Stimulated activated naive CD8-positive, alpha-beta T cell treated with anti-CD3 and anti-CD28 coated beads, Interleukin-15, Interleukin-2, amounts not matched to agents 100 ng/mL and 50 ng/mL, for 24 hours (primary cell): ENCODE data around the gene HMGN3.

ENCODE experiments used
- H3K27ac Mint-ChIP-seq: one replicate; pipeline ENCODE4 v1.8.0; 2021; ENCODE audit warnings: mild to moderate bottlenecking, mixed read lengths
- H3K27me3 Mint-ChIP-seq: one replicate; pipeline ENCODE4 v1.8.0; 2021; ENCODE audit warnings: mixed read lengths
- H3K36me3 Mint-ChIP-seq: one replicate; pipeline ENCODE4 v1.8.0; 2021; ENCODE audit warnings: low read depth, mixed read lengths
- H3K4me1 Mint-ChIP-seq: one replicate; pipeline ENCODE4 v1.8.0; 2021; ENCODE audit warnings: low read depth, mixed read lengths
- H3K4me3 Mint-ChIP-seq: one replicate; pipeline ENCODE4 v1.8.0; 2021; ENCODE audit warnings: mild to moderate bottlenecking, mixed read lengths
- H3K9me3 Mint-ChIP-seq: one replicate; pipeline ENCODE4 v1.8.0; 2021; ENCODE audit warnings: mixed read lengths

The HMGN3 gene

DNA sequence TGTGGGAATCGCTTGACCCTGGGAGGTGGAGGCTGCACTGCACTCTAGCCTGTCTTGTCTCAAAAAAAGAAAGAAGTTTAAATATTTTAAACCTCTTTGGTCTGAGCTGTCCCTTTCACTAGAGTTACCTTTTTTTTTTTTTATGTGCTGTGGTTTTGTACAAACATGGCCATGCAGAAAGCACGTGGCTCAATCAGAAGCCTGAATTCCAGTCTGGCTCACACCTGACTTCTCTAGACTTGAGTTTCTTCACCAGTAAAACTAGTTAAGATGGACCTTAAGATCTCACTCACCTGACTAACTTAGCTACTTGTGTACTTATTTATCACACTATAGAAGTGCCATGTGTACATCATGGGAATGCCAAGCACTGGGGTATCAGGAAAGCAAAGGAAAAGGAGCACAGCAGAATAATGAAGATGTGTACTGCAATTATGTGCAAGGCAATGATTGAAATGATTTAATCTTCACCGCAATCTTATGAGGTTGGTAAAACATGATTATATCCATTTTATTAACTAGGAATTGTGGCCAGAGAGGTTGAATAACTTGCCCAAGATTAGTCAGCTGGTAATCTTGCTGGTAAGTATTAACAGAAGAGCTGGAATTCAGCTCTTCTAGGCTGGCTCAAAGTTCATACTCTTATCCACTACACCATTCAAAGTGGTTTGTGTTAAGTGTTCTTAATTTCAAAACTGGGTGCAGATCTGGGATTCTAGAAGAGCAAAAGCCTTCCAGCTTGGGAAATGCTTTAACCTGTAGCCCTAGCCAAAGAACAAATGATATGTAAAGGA is 10.7 kb downstream of the HMGN3 start:
- Mint-ChIP-seq H3K27ac (no peak overlapping the region), H3K4me3 (no peak overlapping the region), H3K36me3 (peaks cover 23% of the 10 kb centered on the region), H3K27me3 (no peaks in the 10 kb centered on the region), H3K4me1 (peaks cover 4% of the 10 kb centered on the region), H3K9me3 (peaks cover 3% of the 10 kb centered on the region)

DNA sequence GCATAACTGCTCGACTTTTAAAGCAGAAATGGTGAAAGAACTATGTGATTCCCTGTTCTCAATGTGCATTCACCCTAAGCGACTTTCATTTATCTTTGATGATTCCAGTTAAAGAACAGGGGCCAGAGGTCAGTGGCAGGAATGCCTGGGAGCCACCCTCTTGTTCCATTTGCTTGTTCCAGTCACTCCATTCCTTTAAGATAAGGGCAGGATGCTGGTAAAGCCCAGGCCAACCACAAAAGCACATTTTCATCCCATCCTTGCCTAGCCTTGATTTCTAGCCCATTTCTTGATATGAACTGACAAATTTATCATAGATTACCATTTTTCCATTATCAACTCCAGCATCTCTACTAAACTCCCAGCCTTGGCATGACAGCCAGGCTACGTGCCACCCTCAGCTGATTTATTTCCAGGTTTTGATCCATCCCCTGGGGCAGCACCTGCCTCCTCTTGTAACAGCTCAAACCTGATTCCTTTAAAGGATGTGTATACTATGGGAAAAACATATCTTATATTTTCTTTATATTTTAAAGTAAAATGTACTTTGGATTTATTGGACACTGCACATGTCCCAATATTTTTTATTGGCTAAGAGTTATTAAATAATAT is 19.2 kb downstream of the HMGN3 start:
- H3K9me3 Mint-ChIP-seq = peaks cover 7% of the 10 kb centered on the region
- H3K27ac Mint-ChIP-seq = no peak overlapping the region
- H3K27me3 Mint-ChIP-seq = no peaks in the 10 kb centered on the region
- H3K4me3 Mint-ChIP-seq = no peak overlapping the region
- peaks cover 34% of the 10 kb centered on the region for H3K36me3 Mint-ChIP-seq
- H3K4me1 Mint-ChIP-seq = peaks cover 6% of the 10 kb centered on the region

DNA sequence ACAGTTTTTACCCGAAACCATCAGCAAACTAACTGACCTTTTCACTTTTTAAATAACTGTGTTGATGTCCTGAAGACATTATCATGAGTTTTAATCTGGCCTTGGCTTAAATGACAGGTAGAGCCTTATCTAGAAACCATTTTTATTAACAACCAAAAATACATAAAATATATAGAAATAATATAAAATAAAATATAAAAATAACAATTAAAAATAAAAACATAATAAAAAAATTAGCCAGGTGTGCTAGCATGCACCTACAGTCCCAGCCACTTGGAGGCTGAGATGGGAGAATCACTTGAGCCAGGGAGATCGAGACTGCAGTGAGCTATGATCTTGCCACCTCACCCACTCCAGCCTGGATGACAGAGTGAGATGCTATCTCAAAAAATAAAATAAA is 21.6 kb downstream of the HMGN3 start:
- no peaks in the 10 kb centered on the region for H3K4me1 Mint-ChIP-seq
- no peaks in the 10 kb centered on the region for H3K9me3 Mint-ChIP-seq
- no peaks in the 10 kb centered on the region for H3K27me3 Mint-ChIP-seq
- peaks cover 29% of the 10 kb centered on the region for H3K36me3 Mint-ChIP-seq
- no peak overlapping the region for H3K27ac Mint-ChIP-seq
- no peak overlapping the region for H3K4me3 Mint-ChIP-seq

DNA sequence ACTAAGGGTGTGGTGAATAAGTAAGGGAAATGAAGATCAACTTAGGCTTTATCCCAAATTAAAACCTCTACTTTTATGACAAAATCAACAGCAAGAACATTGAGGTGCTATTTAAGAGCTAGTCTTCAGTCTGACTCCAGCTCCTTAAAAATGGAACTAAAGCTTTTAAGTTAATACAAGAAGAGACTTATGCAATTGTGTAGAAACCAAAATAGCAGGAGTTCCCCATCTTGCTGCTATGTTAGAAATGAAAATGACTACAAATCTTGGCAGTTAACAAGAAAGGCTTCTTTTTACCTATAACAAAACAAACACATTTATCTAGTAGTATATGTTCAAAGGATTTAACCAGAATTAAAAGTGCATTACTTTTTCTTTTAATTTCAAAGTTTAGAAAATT is 25.7 kb downstream of the HMGN3 start:
- Mint-ChIP-seq H3K36me3 (peaks cover 33% of the 10 kb centered on the region), H3K4me3 (no peak overlapping the region), H3K9me3 (no peaks in the 10 kb centered on the region), H3K27me3 (no peaks in the 10 kb centered on the region), H3K27ac (no peak overlapping the region), H3K4me1 (no peaks in the 10 kb centered on the region)

DNA sequence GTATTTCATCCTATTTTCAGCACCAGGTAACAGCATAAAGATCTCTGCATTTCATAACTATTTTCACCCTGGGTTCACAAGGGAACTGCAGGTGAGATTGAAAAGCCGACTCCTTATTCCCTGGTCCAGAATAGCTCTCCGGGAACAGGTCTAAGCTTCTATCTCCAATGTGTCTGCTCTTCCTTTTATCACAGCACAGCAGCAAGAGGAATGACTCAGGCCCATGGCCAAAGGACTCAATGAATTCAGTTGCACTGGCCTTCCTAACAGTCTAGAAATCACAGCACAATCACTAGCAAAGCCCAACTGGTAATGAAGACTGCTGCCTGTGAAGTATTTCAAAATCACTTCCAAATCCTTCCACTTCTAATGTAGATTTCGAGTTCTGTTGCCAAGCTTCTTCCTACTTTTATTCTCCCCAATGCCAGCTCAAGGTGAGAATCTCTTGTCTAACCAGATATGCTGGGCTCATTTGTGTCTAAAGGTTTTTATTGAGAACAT is 30.7 kb downstream of the HMGN3 start:
- Mint-ChIP-seq H3K27me3 (no peaks in the 10 kb centered on the region), H3K4me1 (no peaks in the 10 kb centered on the region), H3K9me3 (no peaks in the 10 kb centered on the region), H3K36me3 (peaks cover 49% of the 10 kb centered on the region), H3K27ac (no peak overlapping the region), H3K4me3 (no peak overlapping the region)

DNA sequence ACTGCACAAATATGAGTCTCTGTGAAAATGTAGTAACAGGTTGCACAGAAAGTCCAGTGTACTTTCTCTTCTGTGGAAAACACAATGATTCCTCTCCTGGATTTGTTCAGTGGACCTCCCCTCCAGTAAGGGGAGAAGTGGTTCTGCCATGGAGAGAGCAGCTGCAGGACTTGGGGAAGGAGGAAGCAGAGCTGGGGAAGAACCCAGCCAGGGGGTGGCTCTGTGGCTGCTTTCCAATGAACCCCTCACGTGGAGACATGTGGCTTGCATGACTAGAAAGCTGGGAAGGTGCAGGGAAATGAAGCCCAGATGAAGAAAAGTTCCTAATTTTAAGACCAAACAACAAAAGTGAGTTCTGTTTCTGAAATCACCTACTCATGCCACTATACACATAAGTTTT is 31.9 kb downstream of the HMGN3 start:
- Mint-ChIP-seq H3K27me3 (no peaks in the 10 kb centered on the region), H3K36me3 (peaks cover 48% of the 10 kb centered on the region), H3K9me3 (no peaks in the 10 kb centered on the region), H3K4me1 (no peaks in the 10 kb centered on the region), H3K4me3 (no peak overlapping the region), H3K27ac (no peak overlapping the region)

DNA sequence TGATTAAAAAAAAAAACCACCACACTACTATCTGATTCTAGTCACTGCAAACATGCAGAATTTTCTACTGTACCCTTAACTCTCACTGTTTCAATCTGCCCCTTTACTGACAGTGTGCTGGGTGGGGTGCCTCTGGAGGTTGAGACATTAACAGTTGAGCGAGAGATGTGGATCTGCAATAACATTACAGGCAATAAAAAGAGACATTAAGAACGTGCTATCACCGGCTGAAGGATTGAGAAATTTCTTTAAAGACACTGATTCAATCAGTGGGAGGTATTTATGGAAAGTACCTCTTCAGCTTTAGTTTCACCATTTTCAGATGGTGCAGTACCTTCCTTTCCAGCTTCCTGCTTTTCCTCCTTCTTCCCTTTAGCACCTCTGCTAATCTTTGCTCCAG is 32.5 kb downstream of the HMGN3 start:
- H3K4me1 Mint-ChIP-seq = no peaks in the 10 kb centered on the region
- H3K27me3 Mint-ChIP-seq = no peaks in the 10 kb centered on the region
- H3K36me3 Mint-ChIP-seq = peaks cover 42% of the 10 kb centered on the region
- no peak overlapping the region for H3K4me3 Mint-ChIP-seq
- no peaks in the 10 kb centered on the region for H3K9me3 Mint-ChIP-seq
- H3K27ac Mint-ChIP-seq = no peak overlapping the region

DNA sequence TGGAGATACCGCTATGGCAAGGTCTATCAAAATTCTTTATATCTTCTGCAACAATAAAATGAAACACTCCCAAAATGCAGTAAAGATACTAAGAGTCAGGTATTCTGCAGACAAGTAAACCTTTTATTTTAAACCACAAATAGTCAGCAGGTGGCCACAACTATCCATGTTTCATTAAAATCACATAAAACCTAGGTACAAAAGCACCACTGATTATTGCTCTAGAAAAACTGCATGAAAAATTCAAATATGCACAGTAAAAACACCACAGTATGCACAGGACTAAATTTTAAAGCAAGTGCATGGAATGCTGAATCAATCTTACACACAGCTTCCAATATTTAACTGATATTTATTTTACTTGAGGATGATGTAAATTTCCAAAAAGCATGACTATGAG is 33.3 kb downstream of the HMGN3 start:
- H3K4me3 Mint-ChIP-seq = no peak overlapping the region
- no peak overlapping the region for H3K27ac Mint-ChIP-seq
- H3K27me3 Mint-ChIP-seq = no peaks in the 10 kb centered on the region
- H3K4me1 Mint-ChIP-seq = no peaks in the 10 kb centered on the region
- H3K36me3 Mint-ChIP-seq = peaks cover 38% of the 10 kb centered on the region
- H3K9me3 Mint-ChIP-seq = no peaks in the 10 kb centered on the region

DNA sequence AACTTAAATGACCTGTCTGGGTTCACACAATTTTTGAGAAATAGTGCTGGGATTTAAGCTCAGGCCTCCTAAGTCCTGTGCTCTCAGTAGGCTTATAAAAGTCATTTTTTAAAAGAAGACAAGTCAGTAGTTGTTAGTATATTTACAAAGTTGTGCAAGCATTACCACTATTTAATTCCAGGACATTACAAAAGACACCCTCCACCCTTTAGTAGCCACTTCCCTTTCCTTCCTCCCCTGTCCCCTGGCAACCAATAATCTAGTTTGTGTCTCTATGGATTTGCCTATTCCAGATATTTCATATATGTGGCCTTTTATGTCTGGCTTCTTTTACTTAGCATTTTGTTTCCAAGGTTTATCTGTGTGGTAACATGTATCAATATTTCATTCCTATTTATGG is 37.6 kb downstream of the HMGN3 start:
- Mint-ChIP-seq H3K36me3 (peaks cover 29% of the 10 kb centered on the region), H3K9me3 (peaks cover 5% of the 10 kb centered on the region), H3K27me3 (no peaks in the 10 kb centered on the region), H3K27ac (no peak overlapping the region), H3K4me1 (no peaks in the 10 kb centered on the region), H3K4me3 (no peak overlapping the region)

DNA sequence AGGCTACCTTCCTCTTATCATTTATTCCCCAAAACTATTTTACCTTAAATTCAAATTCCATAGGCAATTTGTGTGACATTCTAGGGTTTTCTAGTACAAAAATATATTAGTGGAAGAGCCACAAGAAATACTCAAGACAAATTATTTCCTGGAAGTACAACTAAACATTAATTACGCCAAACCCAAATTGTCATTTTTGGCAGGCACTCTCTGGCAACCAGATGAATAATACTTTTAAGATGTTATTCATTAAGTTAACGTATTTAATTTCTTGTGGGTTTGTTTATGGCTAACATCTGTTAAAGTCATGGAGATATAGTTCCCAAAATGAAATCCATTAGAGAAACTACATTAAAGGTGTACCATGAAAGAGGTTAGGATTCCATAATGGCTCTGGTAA is 40.5 kb downstream of the HMGN3 start:
- H3K36me3 Mint-ChIP-seq = peaks cover 14% of the 10 kb centered on the region
- H3K4me1 Mint-ChIP-seq = no peaks in the 10 kb centered on the region
- no peak overlapping the region for H3K27ac Mint-ChIP-seq
- H3K9me3 Mint-ChIP-seq = peaks cover 14% of the 10 kb centered on the region
- no peaks in the 10 kb centered on the region for H3K27me3 Mint-ChIP-seq
- no peak overlapping the region for H3K4me3 Mint-ChIP-seq

DNA sequence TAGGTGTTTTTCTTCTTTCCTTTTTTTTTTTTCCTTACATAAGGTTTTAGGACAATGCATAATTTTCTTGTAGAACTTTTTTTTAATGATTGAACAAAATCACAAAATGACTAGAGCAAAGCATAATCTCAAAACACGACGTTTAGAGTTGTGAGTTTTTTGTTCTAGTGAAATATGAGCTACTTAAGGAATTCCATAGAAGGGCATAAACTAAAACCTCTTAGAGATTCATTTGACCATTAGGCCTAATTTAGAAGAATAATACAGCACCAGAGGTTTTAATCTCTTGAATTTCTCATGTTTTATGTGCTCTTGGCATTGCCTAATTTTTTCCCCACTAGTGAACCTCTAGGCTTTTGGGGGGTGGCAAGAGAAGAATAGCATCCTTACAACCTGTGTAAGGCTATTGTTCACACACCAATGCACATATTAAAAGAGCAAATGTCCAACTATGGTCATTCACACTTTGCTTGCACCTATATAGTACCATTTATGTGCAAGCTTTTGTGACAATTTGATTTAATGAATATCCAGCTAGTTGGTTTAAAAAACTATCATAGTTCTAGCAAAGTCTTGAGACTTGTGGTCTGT is 44.6 kb downstream of the HMGN3 start:
- no peaks in the 10 kb centered on the region for H3K27me3 Mint-ChIP-seq
- no peak overlapping the region for H3K4me3 Mint-ChIP-seq
- peaks cover 14% of the 10 kb centered on the region for H3K9me3 Mint-ChIP-seq
- no peaks in the 10 kb centered on the region for H3K4me1 Mint-ChIP-seq
- peaks cover 10% of the 10 kb centered on the region for H3K36me3 Mint-ChIP-seq
- no peak overlapping the region for H3K27ac Mint-ChIP-seq

DNA sequence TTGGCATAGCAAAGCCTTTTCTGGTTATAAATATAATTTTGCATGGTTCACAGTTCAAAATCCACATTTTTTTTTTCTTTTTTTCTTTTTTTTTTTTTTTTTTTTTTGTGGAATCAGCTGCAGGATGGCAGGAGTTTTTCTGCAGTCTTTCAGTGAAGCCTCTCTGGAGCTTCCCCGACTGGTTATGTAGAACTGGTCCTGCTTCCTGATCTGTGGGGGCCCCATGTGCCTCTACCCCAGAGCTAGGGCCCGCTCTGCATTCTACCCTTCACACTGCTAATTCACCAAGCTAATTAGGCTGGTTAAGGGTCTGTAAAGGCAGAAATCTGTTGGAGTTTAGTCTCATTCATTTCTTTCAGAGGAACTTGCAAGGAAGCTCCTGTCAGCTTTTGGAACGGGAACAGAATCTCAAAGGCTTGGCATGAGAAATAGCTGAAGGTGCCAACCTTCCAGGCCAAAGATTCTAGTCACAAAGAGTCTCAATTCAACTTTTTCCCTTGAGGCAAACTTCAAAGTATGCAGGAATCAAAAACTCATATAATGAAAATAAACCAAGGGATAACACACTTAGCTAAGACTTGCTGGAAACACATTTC is 45.5 kb downstream of the HMGN3 start:
- H3K27ac Mint-ChIP-seq = no peak overlapping the region
- no peaks in the 10 kb centered on the region for H3K4me1 Mint-ChIP-seq
- H3K4me3 Mint-ChIP-seq = no peak overlapping the region
- H3K27me3 Mint-ChIP-seq = no peaks in the 10 kb centered on the region
- H3K9me3 Mint-ChIP-seq = peaks cover 14% of the 10 kb centered on the region
- H3K36me3 Mint-ChIP-seq = peaks cover 5% of the 10 kb centered on the region

DNA sequence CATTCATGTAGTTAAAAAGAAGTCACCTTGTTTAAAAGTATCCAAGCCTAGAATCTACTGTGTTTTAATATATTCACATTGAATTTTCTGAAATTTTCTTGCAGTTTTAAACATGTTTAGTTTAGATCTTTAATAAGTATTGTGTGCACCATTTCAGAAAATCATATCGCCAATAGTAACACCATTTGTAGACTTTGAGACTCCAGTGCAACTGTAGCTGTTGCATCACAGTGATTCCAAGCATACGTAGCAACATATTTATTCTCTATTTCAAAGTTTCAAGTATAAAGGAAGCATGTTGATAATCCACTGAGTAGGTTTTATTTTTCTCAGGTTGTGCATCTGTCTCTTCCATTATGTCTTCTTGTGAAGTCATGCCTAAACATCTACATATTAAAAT is 46.4 kb downstream of the HMGN3 start:
- no peaks in the 10 kb centered on the region for H3K4me1 Mint-ChIP-seq
- H3K27ac Mint-ChIP-seq = no peak overlapping the region
- peaks cover 2% of the 10 kb centered on the region for H3K36me3 Mint-ChIP-seq
- peaks cover 14% of the 10 kb centered on the region for H3K9me3 Mint-ChIP-seq
- H3K4me3 Mint-ChIP-seq = no peak overlapping the region
- H3K27me3 Mint-ChIP-seq = no peaks in the 10 kb centered on the region

DNA sequence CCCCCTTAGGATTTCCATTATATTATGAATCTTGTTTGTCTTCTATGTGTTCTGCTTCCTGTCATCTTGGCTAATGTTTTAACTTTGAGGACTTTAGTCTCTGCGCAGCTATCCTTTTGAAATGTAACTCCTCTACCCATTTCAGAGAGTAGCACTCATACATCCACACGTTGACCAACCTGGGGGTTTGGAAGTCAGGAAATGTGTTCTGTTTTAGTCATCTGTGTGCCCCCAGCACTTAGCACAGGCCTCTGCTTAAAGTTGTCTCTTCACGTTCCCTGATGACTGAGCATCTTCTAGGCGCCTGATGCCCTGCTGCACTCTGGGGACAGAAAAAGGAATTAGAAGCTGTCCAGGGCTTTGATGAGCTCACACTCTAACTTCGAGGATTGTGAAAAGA is 47.9 kb downstream of the HMGN3 start:
- no peak overlapping the region for H3K27ac Mint-ChIP-seq

DNA sequence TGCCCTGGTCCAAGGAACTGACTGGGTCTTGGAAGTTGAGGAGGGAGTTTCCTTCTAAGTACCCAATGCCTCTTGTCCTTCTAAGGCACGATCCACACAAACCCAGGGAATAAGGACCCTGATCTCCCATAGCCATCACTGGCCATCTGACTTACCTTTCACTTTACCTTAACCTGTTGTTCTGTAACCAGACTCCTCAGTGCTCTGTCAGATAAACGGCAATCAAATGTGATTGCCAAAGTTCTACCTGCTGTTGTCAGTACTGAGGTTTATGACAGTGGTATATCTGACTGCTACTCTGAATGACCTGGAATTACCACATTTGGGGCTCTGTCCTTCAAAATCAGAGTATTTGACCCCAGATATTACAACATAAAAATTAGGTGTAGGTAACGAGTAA is 49.8 kb downstream of the HMGN3 start:
- H3K36me3 Mint-ChIP-seq = no peaks in the 10 kb centered on the region
- no peak overlapping the region for H3K4me3 Mint-ChIP-seq
- no peaks in the 10 kb centered on the region for H3K9me3 Mint-ChIP-seq
- H3K4me1 Mint-ChIP-seq = no peaks in the 10 kb centered on the region
- no peaks in the 10 kb centered on the region for H3K27me3 Mint-ChIP-seq
- no peak overlapping the region for H3K27ac Mint-ChIP-seq

More for the DNA sequence above, 47.9 kb downstream of the HMGN3 start:
- Mint-ChIP-seq H3K4me3 (no peak overlapping the region), H3K4me1 (no peaks in the 10 kb centered on the region), H3K36me3 (no peaks in the 10 kb centered on the region), H3K27me3 (no peaks in the 10 kb centered on the region), H3K9me3 (peaks cover 8% of the 10 kb centered on the region)
